Psoas muscle (tissue), 8 donors: ENCODE measurements around the gene LBR. TPM values are rescaled to one million over a fixed set of nuclear protein-coding genes. Genes with fewer than 3 reads are reported as not detected.

Source experiments
- ATAC-seq, 4 donors: fragments of 200-7000 bp; cut with Tn5 transposase; one replicate each; pipeline ENCODE4 v1.9.1; 2020; ENCODE audit warnings: moderate library complexity in 3 of 4, mild to moderate bottlenecking in 2 of 4
- DNase-seq, 2 donors: peaks; one replicate each; pipeline ENCODE4 v3.0.0-alpha.2; 2020
- H3K27ac ChIP-seq: fragments of 200-600 bp; one replicate; pipeline ENCODE4 v1.8.0; 2022
- H3K27me3 ChIP-seq, 3 donors: fragments of 200-600 bp in 1 of 3; one replicate each; pipeline versions ENCODE4 v1.6.1 to v1.8.0; 2013 to 2022; ENCODE audit warnings: low read length in 2 of 3, mild to moderate bottlenecking in 2 of 3, moderate library complexity in 1 of 3; ENCODE audit not compliant: insufficient read depth in 3 of 3
- H3K36me3 ChIP-seq, 2 donors: fragments of 200-600 bp in 1 of 2; one replicate each; pipeline versions ENCODE4 v1.6.1 to v1.8.0; 2013 to 2022; ENCODE audit warnings: low read depth in 1 of 2, mild to moderate bottlenecking in 1 of 2, moderate library complexity in 1 of 2; ENCODE audit not compliant: insufficient read depth in 1 of 2
- H3K4me1 ChIP-seq: fragments of 200-600 bp; one replicate; pipeline ENCODE4 v1.8.0; 2022
- H3K4me3 ChIP-seq: fragments of 200-600 bp; one replicate; pipeline ENCODE4 v1.8.0; 2022; ENCODE audit warnings: mild to moderate bottlenecking
- H3K9me3 ChIP-seq: fragments of 200-600 bp; one replicate; pipeline ENCODE4 v1.8.0; 2022
- WGBS, 3 donors: extraction: QIAGEN DNeasy Blood & Tissue Kit; methylation state at CpG; one replicate each; pipeline versions ENCODE4 v1.1.6 to v1.1.7; 2013; 5-methylcytosine and 5-hydroxymethylcytosine counted together
- intact Hi-C, 2 donors: fragments of 100-400 bp; cut with DNase I; formaldehyde crosslinking; loops; one replicate each; pipeline versions ENCODE4 v1.11.0 to v1.14.2; 2022
- polyA plus RNA-seq, 3 donors: library from polyadenylated mRNA; stranded (reverse); fragments of 200-250 nt; gene quantifications; one replicate each; pipeline ENCODE4 v1.2.3, GENCODE V29; 2013
- total RNA-seq, 4 donors: library from RNA; stranded (reverse); fragmentation: NEBNext Ultra II Directional in 2 of 4; extraction: Animal tissue kit (Norgen Biotek cat#: 25700) in 2 of 4; gene quantifications; one replicate each; pipeline versions ENCODE4 v1.2.1 to v1.2.4, GENCODE V29; 2021 to 2023
- TF ChIP-seq, protein P1 (sequence below): fragments of 200-600 bp; IDR thresholded peaks from one replicate; pipeline ENCODE4 v1.8.0; 2022; ENCODE audit warnings: antibody characterized with exemption
- donor health status: healthy with polysubstance abuse.
- donor health status: DM: no; HTN: no; CAD: no; lungs with moderate emphysema.
- donor health status: Bipolar disorder and iron deficiency.
- donor health status: healthy.
- donor health status: DM: yes; HTN: yes; CAD: no.
- donor health status: DM: no; HTN: no; CAD: no.
- donor health status: DM: no; HTN: no; CAD: no.
- donor health status: DM: yes; HTN: yes; CAD: no.

Gene LBR
- total and polyA plus RNA-seq, 7 donors, result 6.8 to 22.8 (median 14.6) TPM

DNA sequence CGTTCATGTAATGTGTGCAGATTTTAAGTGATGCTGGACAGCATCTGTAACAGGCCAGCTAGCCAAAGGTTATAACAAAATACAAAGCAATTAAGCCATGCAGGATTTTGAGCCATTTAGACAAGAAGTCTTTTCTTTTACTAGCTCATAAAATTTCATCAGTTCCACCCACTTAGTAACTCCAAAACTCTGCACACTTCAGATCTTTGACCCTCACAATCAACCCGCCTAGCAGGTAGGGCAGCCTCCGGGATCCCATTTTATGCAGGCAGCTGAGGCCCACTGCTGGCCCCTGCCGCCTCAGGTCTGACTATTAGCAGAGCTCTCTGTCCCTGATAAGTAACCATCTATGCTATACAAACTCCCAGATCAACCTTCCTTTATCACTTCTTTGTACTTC, 9.2 kb downstream of the LBR start:
- Histone ChIP-seq H3K36me3 (peaks cover 4 to 84% of the 10 kb centered on the region in 2 donors), H3K27me3 (no peaks in the 10 kb centered on the region), H3K9me3 (no peaks in the 10 kb centered on the region), H3K27ac (no peak overlapping the region), H3K4me1 (peaks cover 2% of the 10 kb centered on the region), H3K4me3 (no peak overlapping the region)
- TF ChIP-seq, protein P1, sequence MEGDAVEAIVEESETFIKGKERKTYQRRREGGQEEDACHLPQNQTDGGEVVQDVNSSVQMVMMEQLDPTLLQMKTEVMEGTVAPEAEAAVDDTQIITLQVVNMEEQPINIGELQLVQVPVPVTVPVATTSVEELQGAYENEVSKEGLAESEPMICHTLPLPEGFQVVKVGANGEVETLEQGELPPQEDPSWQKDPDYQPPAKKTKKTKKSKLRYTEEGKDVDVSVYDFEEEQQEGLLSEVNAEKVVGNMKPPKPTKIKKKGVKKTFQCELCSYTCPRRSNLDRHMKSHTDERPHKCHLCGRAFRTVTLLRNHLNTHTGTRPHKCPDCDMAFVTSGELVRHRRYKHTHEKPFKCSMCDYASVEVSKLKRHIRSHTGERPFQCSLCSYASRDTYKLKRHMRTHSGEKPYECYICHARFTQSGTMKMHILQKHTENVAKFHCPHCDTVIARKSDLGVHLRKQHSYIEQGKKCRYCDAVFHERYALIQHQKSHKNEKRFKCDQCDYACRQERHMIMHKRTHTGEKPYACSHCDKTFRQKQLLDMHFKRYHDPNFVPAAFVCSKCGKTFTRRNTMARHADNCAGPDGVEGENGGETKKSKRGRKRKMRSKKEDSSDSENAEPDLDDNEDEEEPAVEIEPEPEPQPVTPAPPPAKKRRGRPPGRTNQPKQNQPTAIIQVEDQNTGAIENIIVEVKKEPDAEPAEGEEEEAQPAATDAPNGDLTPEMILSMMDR, result no peak
- ATAC-seq, result no peak
- intact Hi-C loops, result no loop called here
- 88 to 92% (median 91%) methylated on average over 4 of the region's 4 CpGs for WGBS, 3 donors
- no peak for DNase-seq

DNA sequence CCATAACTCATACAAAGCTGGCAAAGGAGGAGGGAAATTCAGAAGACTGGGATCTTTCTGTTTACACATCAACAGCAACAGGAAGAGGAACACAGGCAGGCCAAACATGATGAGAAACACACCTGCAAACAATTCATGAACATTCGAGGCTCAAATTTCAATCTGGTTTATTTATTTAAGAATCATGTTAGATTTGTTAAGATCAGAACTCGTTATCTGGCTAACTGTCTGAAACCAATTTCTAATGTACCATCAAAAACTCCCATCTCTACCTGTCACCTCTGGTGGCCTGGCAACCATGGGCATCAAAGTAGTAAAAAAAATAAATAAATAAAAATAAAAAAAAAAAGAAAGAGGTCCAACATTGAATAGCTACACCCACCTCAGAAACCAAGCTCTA, 9.8 kb downstream of the LBR start:
- Histone ChIP-seq H3K4me1 (no peaks in the 10 kb centered on the region), H3K36me3 (peaks cover 4 to 87% of the 10 kb centered on the region in 2 donors)
- WGBS, 3 donors, result 68 to 81% (median 80%) methylated on average over 2 of the region's 2 CpGs

DNA sequence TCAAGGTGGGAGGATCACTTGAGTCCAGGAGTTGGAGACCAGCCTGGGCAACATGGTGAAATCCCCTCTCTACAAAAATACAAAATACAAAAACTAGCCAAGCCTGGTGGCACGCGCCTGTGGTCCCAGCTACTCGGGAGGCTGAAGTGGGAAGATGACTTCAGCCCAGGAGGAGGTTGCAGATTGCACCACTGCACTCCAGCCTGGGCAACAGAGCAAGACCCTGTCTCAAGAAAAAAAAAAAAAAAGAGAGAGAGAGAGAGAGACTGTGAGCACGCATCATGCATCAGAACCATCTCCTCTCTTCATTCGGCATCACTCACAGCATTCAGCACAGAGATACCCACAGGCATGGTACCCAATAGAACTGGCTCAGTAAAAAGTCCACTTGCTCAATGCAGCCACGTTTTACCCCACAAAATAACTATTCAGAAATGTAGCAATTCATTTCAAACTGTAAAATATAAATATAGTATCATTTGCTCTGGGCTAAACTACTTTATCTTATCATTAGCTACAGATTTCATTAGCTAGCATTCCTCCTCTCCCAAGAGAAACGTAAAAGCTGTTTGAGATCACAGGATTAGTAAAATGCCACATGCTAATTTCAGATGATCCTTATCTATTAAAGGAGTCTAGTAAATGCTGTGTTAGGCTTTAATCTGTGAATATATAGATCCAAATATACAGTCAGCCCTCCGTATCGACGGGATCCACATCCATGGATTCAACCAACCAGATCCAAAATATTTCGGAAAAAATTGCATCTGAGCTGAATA, 11.7 kb downstream of the LBR start:
- no peaks in the 10 kb centered on the region for H3K27me3 ChIP-seq
- 94 to 96% (median 95%) methylated on average over 11 of the region's 11 CpGs for WGBS, 3 donors
- TF ChIP-seq, protein P1, result no peak
- H3K9me3 ChIP-seq, result no peaks in the 10 kb centered on the region
- intact Hi-C loops, result no loop called here
- DNase-seq (no peak), ATAC-seq (no peak)
- H3K27ac ChIP-seq, result no peak overlapping the region
- H3K4me1 ChIP-seq, result no peaks in the 10 kb centered on the region
- no peak overlapping the region for H3K4me3 ChIP-seq
- H3K36me3 ChIP-seq, result peaks cover 7 to 93% of the 10 kb centered on the region in 2 donors

More for the DNA sequence above, 9.8 kb downstream of the LBR start:
- Histone ChIP-seq H3K9me3 (no peaks in the 10 kb centered on the region), H3K27ac (no peak overlapping the region), H3K27me3 (no peaks in the 10 kb centered on the region), H3K4me3 (no peak overlapping the region)
- intact Hi-C loops, result no loop called here
- DNase-seq (no peak), ATAC-seq (no peak)
- TF ChIP-seq, protein P1, result no peak

DNA sequence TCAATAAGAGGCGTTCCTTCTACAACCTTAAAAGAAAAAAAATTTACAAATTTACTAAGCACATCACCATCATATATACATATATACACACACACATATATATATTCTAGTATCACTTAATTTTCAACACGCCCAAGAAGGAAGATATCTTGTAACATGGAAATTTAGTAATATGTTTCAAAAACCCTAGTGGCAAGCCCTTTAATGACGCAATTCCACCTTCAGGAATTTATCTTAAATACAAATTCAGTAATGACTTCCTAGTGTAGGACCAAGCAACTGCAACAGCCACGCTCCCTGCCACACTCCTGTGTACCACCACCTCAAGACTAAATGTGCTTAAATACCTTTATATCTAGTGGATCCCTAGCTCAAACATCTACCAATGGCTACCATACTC, 12.5 kb downstream of the LBR start:
- Histone ChIP-seq H3K27ac (no peak overlapping the region), H3K4me3 (no peak overlapping the region), H3K4me1 (no peaks in the 10 kb centered on the region), H3K36me3 (peaks cover 7 to 94% of the 10 kb centered on the region in 2 donors), H3K27me3 (no peaks in the 10 kb centered on the region), H3K9me3 (no peaks in the 10 kb centered on the region)
- intact Hi-C loops, result no loop called here
- DNase-seq (no peak), ATAC-seq (no peak)
- TF ChIP-seq, protein P1, result no peak
- 96 to 99% (median 97%) methylated on average over 4 of the region's 4 CpGs for WGBS, 3 donors
